Esophagus muscularis mucosa (tissue), 4 donors: ENCODE measurements around the gene SLC7A4. TPM values are rescaled to one million over a fixed set of nuclear protein-coding genes. Genes with fewer than 3 reads are reported as not detected.

Source experiments
- DNase-seq: peaks from one replicate; pipeline ENCODE4 v3.0.0-alpha.2; 2017; ENCODE audit errors: extremely low spot score
- H3K27ac ChIP-seq, 4 donors: fragments of 200-600 bp; sonication (generic); replicated peaks in 1 of 4; 1 replicate in 3 of 4; 2 replicates in 1 of 4; pipeline ENCODE4 v1.5.1; 2016 to 2019; ENCODE audit warnings: mild to moderate bottlenecking in 1 of 4
- H3K27me3 ChIP-seq, 4 donors: fragments of 200-600 bp; sonication (generic); one replicate each; pipeline versions ENCODE4 v1.5.1 to v1.6.0; 2016 to 2019
- H3K36me3 ChIP-seq, 4 donors: fragments of 200-600 bp; sonication (generic); one replicate each; pipeline ENCODE4 v1.5.1; 2016 to 2019
- H3K4me1 ChIP-seq, 4 donors: fragments of 200-600 bp; sonication (generic); one replicate each; pipeline ENCODE4 v1.5.1; 2016 to 2019
- H3K4me3 ChIP-seq, 4 donors: fragments of 200-600 bp; sonication (generic); 1 replicate in 2 of 4; 2 replicates in 2 of 4; pipeline ENCODE4 v1.5.1; 2016 to 2019; ENCODE audit warnings: mild to moderate bottlenecking in 4 of 4, moderate library complexity in 1 of 4
- H3K9me3 ChIP-seq, 4 donors: fragments of 200-600 bp; sonication (generic); 1 replicate in 3 of 4; 2 replicates in 1 of 4; pipeline ENCODE4 v1.5.1; 2016 to 2019
- EP300 ChIP-seq: sonication (generic); formaldehyde crosslinking; IDR thresholded peaks from one replicate; pipeline ENCODE4 v1.6.1; 2017; ENCODE audit warnings: antibody characterized with exemption
- POLR2A ChIP-seq: fragments of 450-650 bp; IDR thresholded peaks from one replicate; pipeline ENCODE4 v1.6.1; 2017; ENCODE audit warnings: antibody characterized with exemption, moderate library complexity, mild to moderate bottlenecking, low read depth
- POLR2AphosphoS5 ChIP-seq, 2 donors: sonication (generic); formaldehyde crosslinking; IDR thresholded peaks; one replicate each; pipeline ENCODE4 v1.6.1; 2017; ENCODE audit warnings: antibody characterized with exemption in 2 of 2
- whole genome bisulfite sequencing: methylation state at CpG from one replicate; pipeline ENCODE4 v1.1.5; 2018; 5-methylcytosine and 5-hydroxymethylcytosine counted together
- intact Hi-C: fragments of 100-400 bp; cut with DNase I; formaldehyde crosslinking; loops from one replicate; pipeline ENCODE4 v1.15.1; 2023
- total RNA-seq, 4 donors: library from RNA; depleted of rRNA; stranded (reverse); fragments of >200 nt; gene quantifications; one replicate each; pipeline versions ENCODE4 v1.1.0 to v1.2.1, GENCODE V29; 2016
- TF ChIP-seq, protein P1 (sequence below), 3 experiments: fragments of 200-600 bp in 2 of 3; fragments of 450-650 bp in 1 of 3; sonication (generic) in 2 of 3; IDR thresholded peaks; one replicate each; pipeline ENCODE4 v1.5.1; 2017 to 2019; ENCODE audit warnings: antibody characterized with exemption in 3 of 3, mild to moderate bottlenecking in 2 of 3, moderate library complexity in 1 of 3

SLC7A4 gene
- total RNA-seq, 4 donors from 2014 or later: 0.23 to 0.42 (median 0.36) TPM

DNA sequence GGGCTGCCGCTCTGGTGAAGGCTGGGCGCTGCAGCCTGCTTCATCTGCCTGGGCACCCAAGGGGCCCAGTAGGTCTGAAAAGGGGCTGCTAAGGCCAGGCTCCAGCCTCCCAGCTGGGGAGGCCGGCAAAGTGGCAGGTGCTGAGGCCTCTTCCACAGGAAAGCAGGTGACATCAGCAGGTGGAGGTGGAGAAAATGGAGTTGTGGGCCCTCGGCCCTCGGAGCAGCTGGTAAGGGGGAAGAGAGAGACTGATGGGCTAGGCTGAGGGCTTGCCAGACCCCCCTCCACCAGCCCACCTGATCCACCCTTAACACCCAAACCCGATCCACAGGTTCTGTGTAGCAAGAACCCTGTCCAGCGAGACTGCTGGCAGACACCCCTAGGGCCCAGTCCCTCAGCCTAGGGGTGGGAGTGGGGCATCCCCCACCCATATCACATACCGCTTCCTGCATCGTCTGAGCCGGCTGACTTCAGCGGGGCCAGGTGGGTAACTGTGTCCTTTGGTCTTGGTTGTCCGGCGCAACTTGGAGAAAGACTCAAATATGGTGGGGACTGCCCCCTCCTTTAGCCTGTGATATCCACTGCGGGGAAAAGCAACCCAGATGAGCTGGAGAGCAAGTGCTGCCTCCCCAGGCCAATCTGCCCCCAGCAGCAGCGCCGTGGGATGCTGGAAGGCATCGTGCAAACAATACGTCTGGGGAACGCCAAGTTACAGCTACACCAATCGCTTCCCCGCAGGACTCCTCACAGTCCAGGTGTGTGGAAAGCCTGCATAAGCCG, 32.0 kb downstream of the SLC7A4 start:
- no peaks in the 10 kb centered on the region for H3K27me3 ChIP-seq
- H3K9me3 ChIP-seq: no peaks in the 10 kb centered on the region
- no peak for TF ChIP-seq POLR2AphosphoS5 (IDR thresholded peaks at IDR 0.05)
- no peak for TF ChIP-seq POLR2A
- TF ChIP-seq, protein P1, sequence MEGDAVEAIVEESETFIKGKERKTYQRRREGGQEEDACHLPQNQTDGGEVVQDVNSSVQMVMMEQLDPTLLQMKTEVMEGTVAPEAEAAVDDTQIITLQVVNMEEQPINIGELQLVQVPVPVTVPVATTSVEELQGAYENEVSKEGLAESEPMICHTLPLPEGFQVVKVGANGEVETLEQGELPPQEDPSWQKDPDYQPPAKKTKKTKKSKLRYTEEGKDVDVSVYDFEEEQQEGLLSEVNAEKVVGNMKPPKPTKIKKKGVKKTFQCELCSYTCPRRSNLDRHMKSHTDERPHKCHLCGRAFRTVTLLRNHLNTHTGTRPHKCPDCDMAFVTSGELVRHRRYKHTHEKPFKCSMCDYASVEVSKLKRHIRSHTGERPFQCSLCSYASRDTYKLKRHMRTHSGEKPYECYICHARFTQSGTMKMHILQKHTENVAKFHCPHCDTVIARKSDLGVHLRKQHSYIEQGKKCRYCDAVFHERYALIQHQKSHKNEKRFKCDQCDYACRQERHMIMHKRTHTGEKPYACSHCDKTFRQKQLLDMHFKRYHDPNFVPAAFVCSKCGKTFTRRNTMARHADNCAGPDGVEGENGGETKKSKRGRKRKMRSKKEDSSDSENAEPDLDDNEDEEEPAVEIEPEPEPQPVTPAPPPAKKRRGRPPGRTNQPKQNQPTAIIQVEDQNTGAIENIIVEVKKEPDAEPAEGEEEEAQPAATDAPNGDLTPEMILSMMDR (IDR thresholded peaks at IDR 0.05): no peak
- no peak for TF ChIP-seq EP300
- H3K4me3 ChIP-seq: peak overlapping the region; percentile 70 to 91 (median 78)
- H3K36me3 ChIP-seq: peaks cover 17 to 52% (median 50%) of the 10 kb centered on the region in 4 donors
- 22% methylated on average over 10 of the region's 22 CpGs for WGBS
- DNase-seq: no peak
- intact Hi-C loops: loop anchor here (5.0 kb wide), 1 partner anchor 83 kb away; the partner anchor contains the start of gene CRKL
- H3K27ac ChIP-seq: peak overlapping the region; percentile 98 to 100 (median 99)
- H3K4me1 ChIP-seq: peaks cover 31 to 47% (median 37%) of the 10 kb centered on the region in 4 donors

DNA sequence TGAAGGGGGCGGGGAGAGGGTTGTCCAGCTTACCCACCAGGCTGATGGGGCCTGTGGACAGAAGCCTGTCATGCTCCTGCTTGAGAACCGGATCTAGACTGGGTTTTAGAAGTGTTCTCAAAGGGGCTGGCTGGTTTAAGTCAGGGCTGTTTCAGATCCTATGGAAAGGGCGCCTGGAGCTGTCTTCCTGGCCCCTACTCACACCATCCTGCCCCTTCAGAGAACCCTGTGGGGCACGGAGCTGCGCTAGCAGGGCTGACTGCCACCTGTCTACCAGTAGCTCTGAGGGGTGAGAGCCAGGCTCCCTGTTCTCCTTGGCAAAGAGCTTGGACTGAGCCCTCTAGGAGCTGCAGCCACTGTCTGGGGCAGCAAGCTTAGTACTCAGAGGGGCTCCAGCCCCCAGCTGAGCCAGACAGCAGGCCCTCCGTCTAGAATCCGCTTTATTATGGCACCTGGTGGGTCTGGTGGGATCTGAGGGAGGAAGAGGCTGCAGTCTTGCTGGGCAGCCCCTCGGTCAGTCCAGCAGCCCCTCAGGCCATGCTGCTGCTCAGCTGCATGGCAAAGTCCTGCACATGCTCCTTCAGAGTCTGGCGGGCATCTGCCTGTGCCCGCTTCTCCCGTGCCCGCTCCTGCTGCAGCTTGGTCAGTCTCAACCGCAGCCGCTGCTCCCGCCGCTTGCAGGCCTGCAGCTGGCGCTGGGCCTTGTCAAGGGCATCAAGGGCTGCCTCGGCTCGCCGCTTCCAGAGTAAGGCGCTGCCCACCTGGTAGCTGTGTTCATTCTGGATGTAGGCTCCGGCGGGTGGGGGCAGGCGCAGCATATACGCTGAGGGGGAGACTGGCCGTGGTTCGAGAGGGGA, 32.8 kb downstream of the SLC7A4 start:
- 80% methylated on average over 6 of the region's 27 CpGs for WGBS
- H3K4me1 ChIP-seq: peaks cover 31 to 47% (median 37%) of the 10 kb centered on the region in 4 donors
- H3K4me3 ChIP-seq: peak overlapping the region; percentile 70 to 91 (median 78)
- H3K9me3 ChIP-seq: no peaks in the 10 kb centered on the region
- DNase-seq: no peak
- no peak for TF ChIP-seq POLR2A
- TF ChIP-seq, protein P1 (IDR thresholded peaks at IDR 0.05): no peak
- no peak for TF ChIP-seq EP300
- TF ChIP-seq POLR2AphosphoS5 (IDR thresholded peaks at IDR 0.05): no peak
- H3K36me3 ChIP-seq: peaks cover 20 to 60% (median 58%) of the 10 kb centered on the region in 4 donors
- intact Hi-C loops: loop anchor here (2.0 to 5.0 kb wide), 2 partner anchors 17 to 82 kb away; partner anchors contain the start of genes CRKL and LZTR1
- peak overlapping the region; percentile 98 to 100 (median 99) for H3K27ac ChIP-seq
- H3K27me3 ChIP-seq: no peaks in the 10 kb centered on the region

DNA sequence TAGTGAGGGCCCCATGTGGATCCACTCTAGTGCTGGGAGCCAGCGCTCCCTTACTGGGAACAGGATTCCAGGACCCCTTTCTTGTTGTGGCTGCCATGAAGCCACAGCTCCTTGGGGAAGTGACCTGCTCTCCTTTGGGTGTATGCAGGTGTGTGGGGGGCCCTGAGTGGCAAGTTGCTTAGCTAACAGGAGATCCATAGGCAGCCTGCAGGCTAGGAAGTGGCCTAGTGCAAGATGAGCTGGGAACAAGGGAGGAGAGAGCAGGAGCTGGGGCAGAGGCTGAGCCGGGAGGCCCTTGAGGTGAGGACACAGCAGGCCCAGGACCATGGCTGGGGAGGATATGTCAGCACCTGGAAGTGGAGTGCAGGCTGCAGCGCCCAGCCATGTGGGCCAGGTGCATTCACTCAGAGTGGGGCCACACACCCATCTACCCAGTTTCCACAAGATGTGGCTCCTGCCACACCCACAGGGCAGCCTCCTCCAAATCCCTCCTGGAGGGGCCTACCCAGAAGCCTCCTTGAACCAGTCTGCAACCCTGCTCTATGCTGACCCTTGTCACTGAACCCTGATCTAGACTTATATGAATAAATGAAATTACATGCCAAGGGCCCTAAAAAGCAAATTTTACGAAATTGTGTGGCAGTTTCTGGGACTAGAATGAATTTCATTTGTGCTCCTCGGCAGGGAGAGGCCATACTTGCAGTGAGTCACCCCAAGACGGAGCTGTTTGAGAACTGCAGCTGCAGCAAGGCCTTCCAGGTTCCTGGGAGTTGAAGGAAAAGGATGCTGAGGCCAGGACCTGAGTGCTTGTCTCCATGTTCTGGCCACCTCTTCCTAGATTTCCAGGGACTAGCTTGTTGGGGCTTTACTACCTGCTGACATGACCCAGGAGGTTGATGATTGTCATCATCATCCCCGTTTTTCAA, 33.7 kb downstream of the SLC7A4 start:
- H3K27ac ChIP-seq: no peak overlapping the region
- H3K4me1 ChIP-seq: peaks cover 29 to 42% (median 33%) of the 10 kb centered on the region in 4 donors
- H3K27me3 ChIP-seq: no peaks in the 10 kb centered on the region
- no peak overlapping the region for H3K4me3 ChIP-seq
- DNase-seq: no peak
- H3K9me3 ChIP-seq: no peaks in the 10 kb centered on the region
- 57% methylated on average over 5 of the region's 7 CpGs for WGBS
- intact Hi-C loops: loop anchor here (2.0 kb wide), 1 partner anchor 16 kb away; the partner anchor contains the start of gene LZTR1
- H3K36me3 ChIP-seq: peaks cover 20 to 69% (median 67%) of the 10 kb centered on the region in 4 donors
- TF ChIP-seq POLR2A (no peak), POLR2AphosphoS5 (IDR thresholded peaks at IDR 0.05) (no peak), EP300 (no peak)
- TF ChIP-seq, protein P1 (IDR thresholded peaks at IDR 0.05): no peak
